NCI-H69 (cell line): ENCODE data around the gene PTPN6.
"Not testable (repeated sequence)": the region's sequence is repeated elsewhere in the genome, so short reads cannot be mapped to it uniquely, and the experiment has no call there.

ENCODE experiments used
- DNase-seq: peaks from one replicate; lab custom pipeline; 2025; lab: John Stamatoyannopoulos, UW

PTPN6 gene

DNA sequence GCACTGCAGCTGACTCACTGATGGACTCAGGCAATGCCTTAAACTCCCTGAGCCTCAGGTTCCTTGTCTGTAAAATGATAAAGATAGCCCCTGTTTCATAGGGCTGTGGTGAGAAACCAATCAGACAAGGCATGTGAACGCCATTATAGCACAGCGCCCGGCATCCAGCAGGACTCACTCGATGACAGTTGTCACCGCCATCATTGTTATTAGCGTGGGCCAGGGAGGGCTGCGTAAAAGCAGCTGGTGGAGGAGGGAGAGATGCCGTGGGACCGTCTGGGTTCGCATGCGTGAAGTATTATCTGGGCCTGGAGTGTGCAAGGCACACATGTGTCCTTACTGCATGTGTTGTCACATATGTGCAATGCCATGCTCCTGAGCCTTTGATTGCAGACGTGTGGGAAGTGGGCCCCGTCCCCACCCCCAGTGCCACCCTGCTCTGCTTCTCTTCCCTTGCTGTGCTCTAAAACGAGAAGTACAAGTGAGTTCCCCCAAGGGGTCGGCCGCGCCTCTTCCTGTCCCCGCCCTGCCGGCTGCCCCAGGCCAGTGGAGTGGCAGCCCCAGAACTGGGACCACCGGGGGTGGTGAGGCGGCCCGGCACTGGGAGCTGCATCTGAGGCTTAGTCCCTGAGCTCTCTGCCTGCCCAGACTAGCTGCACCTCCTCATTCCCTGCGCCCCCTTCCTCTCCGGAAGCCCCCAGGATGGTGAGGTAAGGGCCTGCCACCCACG, at the start of gene PTPN6:
TSS of gene PTPN6 (plus strand) at position 546 of the 730 bp plus-strand sequence. CDS start at position 703, 157 bp downstream.
- no peak for DNase-seq

DNA sequence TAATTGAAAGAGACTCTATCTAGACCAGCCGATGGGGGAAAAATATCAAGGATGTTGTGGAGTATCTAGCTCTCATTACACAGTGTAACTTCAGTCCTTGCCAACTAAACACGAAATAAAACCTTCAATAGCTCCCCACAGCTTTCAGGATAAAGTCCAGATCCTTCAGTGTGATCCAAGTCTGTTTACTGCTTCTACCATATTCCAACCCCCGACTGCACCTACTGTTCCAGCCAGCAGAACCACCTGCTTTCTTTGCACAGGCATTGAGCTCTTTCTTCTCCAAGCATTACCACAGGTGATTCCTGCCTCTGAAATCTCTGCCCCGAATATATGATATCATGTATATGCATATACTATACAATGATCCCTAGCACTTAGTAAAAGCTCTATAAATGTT, 48.7 kb upstream of the PTPN6 start:
- no peak for DNase-seq

DNA sequence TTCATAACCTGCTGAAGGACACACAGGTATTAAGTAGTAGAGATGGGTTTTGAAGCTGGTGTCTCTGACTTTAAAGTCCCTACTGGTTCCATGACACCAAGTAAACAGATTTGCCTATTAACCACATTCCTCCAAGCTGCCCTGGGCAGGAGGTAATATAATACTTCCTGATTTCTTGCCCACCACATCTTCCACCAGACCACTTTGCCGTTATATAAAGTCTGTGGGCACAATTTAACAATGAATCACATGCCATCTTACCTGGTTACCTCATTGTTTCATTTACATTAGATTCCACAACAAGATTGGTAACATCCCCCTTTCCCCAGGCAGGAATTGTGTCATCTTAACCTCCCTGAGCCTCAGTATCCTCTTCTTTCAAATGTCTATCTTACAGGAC, 47.4 kb upstream of the PTPN6 start:
- DNase-seq = no peak

DNA sequence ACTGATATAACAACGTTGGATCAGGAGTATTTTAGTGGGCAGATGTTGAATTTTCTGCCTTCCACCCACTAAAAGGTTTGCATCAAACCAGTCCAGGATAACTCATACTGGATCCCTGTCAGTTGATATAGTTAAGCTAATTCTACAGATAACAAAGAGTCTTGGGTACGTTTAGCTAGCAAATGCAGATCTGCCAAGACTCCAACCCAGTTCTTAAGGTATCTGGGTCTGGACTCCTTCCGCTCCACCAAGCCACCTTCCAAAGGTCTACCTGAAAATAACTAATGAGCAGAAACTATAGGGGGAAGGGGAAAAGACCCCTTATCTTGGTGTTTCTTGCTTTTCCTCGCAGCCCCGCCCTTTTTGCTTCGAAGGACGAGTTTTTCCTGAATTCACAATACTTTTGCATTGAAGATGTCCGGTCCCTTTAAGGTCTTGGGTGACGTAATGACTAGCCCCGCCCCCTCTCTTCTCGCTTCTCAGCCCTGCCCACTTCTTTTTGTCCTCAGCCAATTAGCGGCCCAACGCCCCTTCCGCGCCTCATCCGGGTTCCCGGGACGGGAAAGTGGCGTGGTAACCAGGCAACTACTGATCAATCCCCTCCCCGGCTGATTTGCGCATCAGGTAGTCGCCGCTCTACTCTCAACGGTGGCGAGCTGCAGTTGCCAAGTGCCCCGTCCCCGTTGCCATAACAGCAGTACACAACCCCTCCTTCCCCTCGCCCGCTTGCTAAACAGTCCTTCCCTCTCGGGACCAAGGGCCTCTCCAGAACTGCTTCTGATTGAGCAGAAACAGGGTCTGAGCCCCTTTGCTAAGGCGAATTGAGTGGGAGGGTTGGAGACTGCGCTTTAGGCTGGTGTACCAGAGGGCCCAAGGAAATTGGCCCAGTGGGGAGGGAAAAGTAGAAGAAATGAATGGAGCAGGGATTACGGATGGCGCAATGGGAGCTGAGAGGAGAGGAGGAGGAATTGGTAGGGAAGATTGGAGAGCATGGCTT, 46.6 kb upstream of the PTPN6 start, which contains the start of gene LRRC23:
TSS of gene LRRC23 (plus strand) at position 543 of the 997 bp plus-strand sequence. CDS start 812 bp downstream, outside the sequence.
- DNase-seq = peak; percentile 99

DNA sequence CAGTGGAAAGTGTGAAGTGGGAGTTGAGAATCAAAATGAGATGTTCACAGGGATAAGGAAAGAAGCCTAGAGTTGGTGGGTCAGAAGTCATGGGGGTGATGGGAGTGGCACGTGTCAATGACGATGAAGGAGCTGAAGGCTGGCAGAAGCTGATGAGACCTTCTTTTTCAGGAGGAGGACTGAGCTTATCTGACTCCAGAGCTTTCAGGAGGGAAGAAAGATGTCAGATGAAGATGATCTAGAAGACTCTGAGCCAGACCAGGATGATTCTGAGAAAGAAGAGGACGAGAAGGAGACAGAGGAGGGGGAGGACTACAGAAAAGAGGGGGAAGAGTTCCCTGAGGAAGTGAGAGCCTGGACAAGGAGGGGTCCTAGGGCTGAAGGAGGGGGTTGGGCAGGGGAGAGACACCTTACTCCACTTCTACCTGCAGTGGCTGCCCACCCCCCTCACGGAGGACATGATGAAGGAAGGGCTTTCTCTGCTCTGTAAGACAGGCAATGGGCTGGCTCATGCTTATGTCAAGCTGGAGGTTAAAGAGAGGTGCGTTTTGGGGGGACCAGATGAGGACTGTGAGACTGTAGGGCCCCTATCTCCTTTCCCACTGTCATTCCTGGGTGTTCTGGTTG, 45.6 kb upstream of the PTPN6 start:
- DNase-seq = no peak

DNA sequence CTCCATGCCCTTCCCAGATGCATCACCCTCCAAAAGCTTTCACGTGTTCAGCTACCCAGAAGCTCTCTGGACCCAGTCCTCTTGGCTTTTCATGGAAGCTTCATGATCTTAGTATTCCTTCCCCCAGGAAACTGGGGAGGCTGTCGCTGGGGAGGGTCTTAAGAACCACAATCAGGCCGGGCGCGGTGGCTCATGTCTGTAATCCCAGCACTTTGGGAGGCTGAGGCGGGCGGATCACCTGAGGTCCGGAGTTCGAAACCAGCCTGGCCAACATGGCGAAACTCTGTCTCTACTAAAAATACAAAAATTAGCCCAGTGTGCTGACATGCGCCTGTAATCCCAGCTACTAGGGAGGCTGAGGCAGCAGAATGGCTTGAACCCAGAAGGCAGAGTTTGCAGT, 43.0 kb upstream of the PTPN6 start:
- not testable (repeated sequence) for DNase-seq

DNA sequence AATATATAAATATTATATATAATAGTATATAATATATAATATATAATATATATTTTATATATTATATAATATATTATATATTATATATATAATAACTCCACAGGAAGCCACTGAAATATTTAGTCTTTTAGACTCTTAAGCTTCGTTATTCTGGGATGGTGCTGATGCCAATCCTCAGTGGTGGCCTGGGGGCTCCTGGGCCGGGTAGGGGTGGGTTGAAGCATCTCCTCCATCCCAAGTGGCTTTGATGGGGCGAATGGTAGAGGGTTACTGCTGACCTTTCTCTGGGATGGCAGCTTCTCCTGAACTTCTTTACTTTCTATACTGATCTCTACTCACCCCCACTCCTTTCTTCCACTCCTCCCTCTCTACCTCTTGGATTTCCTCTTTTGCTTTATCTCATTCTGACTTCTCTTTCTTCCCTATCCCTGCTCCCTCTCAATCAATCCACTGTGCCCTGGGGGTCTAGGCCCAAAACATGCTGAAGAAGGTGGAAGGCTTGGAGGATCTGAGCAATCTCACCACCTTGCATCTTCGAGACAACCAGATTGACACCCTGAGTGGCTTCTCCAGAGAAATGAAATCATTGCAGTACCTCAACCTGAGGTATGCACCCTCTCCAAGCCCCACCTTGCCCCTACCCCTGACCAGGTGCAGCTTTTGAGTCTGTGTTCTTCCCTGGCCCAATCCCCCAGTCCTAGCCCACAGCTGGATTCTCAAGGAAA, 41.6 kb upstream of the PTPN6 start:
- peak; percentile 30 for DNase-seq

DNA sequence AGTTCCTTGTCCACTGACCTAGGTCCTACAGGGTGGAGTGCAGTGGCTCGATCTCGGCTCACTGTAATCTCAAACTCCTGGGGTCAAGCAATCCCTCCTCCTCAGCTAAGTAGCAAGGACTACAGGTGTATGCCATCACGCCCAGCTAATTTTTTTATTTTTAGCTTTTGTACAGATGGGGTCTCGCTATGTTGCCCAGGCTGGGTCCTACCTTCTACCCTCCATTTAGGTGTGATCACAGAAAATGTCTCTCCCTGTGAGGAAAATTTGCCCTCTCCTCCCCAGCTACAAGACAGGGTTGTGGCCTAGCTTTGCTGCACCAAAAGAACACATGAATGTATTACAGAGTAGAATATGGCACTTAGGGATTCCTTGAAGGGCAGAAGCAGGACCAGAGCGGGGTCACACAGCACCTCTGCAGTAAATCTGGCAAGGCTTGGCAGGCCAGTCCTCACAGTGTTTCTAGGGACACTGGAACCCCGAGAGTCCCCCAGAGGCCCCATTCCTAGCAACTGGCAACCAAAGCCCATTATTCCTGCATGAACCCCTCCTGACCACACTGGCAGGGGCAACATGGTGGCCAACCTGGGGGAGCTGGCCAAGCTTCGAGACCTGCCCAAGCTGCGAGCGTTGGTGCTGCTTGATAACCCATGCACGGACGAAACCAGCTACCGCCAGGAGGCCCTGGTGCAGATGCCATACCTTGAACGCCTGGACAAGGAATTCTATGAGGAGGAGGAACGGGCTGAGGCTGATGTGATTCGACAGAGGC, 38.8 kb upstream of the PTPN6 start:
- no peak for DNase-seq

DNA sequence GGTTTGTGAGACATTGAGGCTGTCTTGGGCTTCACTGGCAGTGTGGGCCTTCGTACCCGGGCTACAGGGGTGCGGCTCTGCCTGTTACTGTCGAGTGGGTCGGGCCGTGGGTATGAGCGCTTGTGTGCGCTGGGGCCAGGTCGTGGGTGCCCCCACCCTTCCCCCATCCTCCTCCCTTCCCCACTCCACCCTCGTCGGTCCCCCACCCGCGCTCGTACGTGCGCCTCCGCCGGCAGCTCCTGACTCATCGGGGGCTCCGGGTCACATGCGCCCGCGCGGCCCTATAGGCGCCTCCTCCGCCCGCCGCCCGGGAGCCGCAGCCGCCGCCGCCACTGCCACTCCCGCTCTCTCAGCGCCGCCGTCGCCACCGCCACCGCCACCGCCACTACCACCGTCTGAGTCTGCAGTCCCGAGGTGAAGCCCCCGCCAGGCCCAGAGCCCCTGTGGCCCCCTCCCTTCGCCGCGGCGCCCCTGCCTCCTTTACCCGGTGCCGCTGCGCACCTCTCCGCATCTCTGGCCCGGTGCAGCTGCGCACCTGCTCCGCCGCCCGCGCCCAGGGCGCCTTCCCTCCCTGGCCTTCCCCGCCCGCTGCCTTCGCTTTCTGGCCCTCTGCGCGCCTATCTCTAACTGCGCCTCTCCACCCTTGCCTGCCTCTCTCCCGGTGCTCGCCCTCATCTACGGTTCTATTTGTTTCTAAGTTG, 36.8 kb upstream of the PTPN6 start, which contains the start of gene ENO2:
TSS of gene ENO2 (plus strand) at position 335 of the 701 bp plus-strand sequence. CDS start 1,253 bp downstream, outside the sequence.
- peak; percentile 85 for DNase-seq

DNA sequence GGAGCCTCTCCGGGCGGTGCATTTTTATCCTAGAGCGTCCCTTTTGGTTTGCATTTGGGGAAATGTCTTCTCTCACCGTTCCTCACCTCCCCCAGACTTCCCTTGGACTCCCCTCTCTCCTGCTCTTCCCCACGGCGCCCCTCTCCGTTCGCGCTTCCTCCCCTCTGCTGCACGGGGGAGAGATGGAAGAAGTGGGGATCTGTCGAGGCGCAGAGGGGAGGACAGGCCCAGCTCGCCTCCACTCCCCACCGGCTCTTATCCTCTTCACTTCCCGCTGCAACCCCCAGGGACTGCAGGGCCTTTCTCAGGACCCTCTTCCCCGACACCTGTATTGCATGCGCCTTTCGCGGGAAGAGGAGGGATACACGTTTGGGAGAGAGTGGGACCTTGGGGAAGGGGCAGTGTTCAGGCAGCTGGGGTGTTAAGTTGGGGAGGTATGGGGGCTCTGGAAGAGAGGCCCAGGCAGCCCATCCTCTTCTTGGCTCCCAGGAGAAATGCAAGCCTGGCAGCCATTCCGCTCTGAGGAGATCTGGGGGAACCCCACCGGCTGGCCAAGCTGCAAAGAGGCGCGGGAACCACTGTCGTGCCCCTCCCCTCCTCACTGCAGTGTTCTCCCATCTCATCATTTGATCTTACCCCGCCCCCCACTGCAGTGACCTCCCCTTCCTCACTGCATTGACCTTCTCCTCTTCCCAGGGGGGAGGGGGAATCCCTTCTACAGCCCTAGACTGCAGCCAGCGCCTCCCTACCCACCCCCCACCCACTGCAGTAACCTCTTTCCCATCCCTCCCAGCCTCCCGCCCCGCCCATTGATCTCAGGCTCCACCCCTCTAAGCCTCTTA, 36.0 kb upstream of the PTPN6 start:
- DNase-seq = peak; percentile 62

DNA sequence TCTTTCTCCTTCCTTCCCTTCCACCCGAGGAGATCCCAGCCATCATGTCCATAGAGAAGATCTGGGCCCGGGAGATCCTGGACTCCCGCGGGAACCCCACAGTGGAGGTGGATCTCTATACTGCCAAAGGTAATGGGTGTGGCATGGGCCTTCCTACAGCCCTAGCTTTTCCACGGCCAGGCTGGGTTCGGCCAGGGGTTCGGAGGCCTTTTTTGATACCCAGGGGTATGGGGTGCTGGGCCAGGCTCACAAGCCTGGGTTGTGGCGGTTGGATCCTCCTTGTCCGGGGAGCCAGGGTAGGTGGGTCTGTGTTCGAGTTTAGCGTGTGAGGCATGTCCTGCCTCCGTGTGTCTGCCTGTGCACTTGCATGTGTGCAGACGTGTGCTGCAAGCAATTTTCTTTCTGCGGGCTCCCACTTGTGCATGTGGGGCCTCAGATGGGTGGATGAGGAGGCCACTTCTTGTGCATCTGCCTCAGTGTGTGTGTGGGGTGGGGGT, 35.3 kb upstream of the PTPN6 start:
- DNase-seq = no peak

DNA sequence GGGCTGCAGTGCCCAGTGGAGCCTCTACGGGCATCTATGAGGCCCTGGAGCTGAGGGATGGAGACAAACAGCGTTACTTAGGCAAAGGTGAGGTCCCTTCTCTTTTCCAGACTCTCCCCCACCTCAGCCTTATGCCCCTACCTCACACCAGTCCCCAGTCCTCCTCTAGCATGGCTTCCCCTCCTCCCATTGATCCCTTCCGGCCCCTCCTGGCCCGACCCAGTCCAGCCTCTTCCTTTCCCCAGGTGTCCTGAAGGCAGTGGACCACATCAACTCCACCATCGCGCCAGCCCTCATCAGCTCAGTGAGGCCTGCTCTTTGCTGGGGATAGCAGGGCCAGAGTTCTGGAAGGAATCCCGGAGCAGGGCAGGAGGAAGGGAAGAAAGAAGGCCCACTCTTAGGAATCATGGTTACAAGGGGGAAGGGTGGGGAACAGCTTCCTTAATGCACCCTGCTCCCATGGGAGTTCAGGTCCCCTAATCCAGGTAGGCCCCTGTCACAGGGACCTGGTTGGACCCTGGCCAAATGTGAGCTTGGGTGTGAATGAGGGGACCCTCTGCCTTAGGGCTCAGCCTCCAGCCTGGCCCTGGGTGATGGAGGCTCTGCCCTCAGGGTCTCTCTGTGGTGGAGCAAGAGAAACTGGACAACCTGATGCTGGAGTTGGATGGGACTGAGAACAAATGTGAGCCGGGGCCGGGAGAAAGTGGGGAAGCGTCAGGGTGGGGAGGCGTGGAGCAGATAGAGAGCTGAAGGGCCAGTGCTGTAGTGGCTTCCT, 34.5 kb upstream of the PTPN6 start:
- no peak for DNase-seq

DNA sequence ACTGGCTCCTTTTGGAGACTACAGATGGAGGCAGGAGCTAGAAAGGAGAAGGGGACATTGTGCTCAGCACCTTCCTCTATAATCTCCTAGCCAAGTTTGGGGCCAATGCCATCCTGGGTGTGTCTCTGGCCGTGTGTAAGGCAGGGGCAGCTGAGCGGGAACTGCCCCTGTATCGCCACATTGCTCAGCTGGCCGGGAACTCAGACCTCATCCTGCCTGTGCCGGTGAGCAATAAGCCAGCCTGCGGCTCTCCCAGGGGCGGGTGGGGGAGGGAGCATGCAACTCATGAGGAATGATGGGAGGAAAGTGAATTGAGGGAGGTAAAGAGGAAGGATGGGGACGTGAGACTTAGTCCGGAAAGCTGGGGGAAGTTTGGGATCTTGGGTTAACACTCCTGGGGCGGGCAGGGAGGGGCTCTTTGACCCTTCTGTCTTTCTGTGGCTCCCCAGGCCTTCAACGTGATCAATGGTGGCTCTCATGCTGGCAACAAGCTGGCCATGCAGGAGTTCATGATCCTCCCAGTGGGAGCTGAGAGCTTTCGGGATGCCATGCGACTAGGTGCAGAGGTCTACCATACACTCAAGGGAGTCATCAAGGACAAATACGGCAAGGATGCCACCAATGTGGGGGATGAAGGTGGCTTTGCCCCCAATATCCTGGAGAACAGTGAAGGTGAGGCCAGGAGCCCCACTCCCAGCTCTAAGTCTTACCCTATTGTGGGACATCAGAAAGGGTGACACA, 33.5 kb upstream of the PTPN6 start:
- no peak for DNase-seq

DNA sequence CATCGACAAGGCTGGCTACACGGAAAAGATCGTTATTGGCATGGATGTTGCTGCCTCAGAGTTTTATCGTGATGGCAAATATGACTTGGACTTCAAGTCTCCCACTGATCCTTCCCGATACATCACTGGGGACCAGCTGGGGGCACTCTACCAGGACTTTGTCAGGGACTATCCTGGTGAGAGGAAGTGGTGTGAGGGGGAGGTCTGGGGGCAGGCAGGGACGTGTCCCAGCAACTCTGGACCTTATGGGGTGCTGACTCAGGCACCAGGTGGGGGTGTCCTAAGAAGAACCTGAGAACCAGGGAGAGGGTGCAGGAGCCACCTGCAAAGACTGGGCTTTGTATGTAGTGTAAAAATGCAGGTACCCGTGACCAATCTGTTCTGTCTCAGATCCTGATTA, 31.6 kb upstream of the PTPN6 start:
- no peak for DNase-seq

DNA sequence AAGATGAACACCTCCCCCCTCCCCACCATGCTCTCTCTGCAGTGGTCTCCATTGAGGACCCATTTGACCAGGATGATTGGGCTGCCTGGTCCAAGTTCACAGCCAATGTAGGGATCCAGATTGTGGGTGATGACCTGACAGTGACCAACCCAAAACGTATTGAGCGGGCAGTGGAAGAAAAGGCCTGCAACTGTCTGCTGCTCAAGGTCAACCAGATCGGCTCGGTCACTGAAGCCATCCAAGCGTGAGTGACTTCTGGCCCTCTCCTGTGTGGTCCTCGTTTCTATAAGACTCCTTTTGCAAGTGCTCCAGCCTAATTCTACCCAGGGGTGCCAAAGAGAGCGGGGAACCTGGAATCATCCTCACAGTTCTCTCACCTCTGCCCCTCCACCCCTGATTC, 29.6 kb upstream of the PTPN6 start:
- DNase-seq = no peak

DNA sequence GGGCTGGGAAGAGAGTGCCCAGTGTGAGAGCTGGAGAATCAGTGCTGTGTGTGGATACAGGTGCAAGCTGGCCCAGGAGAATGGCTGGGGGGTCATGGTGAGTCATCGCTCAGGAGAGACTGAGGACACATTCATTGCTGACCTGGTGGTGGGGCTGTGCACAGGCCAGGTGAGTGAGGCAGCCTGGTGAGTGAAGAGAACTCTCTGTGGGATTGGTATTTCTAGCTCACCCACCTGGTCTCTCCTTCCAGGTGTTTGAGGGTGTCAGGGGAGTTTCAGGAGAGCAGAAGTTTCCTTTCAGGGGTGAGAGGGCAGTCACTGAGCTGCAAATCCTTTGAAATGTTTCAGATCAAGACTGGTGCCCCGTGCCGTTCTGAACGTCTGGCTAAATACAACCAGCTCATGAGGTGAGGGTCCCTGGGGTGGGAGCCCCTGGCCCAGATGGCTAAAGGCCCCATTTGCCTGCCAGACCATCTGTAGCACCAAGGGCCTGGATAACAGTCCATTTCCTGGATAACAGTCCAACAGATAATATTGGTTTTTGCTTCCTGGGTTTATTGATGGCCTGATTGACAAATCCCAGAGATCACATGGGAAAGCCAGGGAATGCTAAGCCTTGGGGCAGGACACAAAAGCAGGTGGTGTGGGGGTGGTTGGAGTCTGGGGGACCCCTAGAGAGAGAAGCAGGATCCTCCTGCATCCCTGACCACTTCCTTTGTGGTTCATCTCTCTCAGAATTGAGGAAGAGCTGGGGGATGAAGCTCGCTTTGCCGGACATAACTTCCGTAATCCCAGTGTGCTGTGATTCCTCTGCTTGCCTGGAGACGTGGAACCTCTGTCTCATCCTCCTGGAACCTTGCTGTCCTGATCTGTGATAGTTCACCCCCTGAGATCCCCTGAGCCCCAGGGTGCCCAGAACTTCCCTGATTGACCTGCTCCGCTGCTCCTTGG, 28.9 kb upstream of the PTPN6 start:
- DNase-seq = no peak
